MCF 10A (cell line): ENCODE results near the gene KASH5. TPM values are rescaled to one million over a fixed set of nuclear protein-coding genes. Genes with fewer than 3 reads are reported as not detected.

Experiments used
- BruUV-seq: library from RNA; stranded (reverse); fragments of 400-500 nt; replicated peaks from 2 replicates; lab custom pipeline; 2021; lab: Mats Ljungman, UMichigan
- CTCF ChIA-PET: fragments of 300-600 bp; sonication (Branson Sonifier 250); formaldehyde crosslinking; extraction: SDS; loops from one replicate; lab custom pipeline; 2021; ENCODE audit warnings: antibody characterized with exemption, inconsistent platforms; lab: Yijun Ruan, JAX
- POLR2A ChIA-PET: fragments of 300-600, 350-650 bp; sonication (Branson Sonifier 250); formaldehyde crosslinking; extraction: SDS; loops from one replicate; lab custom pipeline; 2020; ENCODE audit warnings: antibody characterized with exemption, inconsistent platforms; lab: Yijun Ruan, JAX
- DNase-seq: peaks from one replicate; pipeline ENCODE4 v3.0.0-alpha.2; 2018; ENCODE audit not compliant: unreplicated experiment
- H3K27ac Mint-ChIP-seq: one replicate; pipeline ENCODE4 v1.8.0; 2022; ENCODE audit warnings: mild to moderate bottlenecking, low read depth, mixed read lengths; ENCODE audit not compliant: unreplicated experiment
- H3K27me3 Mint-ChIP-seq: one replicate; pipeline ENCODE4 v1.8.0; 2022; ENCODE audit warnings: mixed read lengths; ENCODE audit not compliant: insufficient read depth, unreplicated experiment
- H3K36me3 Mint-ChIP-seq: one replicate; pipeline ENCODE4 v1.8.0; 2022; ENCODE audit warnings: mild to moderate bottlenecking, moderate library complexity, mixed read lengths; ENCODE audit not compliant: insufficient read depth, unreplicated experiment
- H3K4me1 Mint-ChIP-seq: one replicate; pipeline ENCODE4 v1.8.0; 2022; ENCODE audit warnings: mixed read lengths; ENCODE audit not compliant: insufficient read depth, unreplicated experiment
- H3K4me3 Mint-ChIP-seq: one replicate; pipeline ENCODE4 v1.8.0; 2022; ENCODE audit warnings: mild to moderate bottlenecking, moderate library complexity, mixed read lengths; ENCODE audit not compliant: unreplicated experiment
- H3K9me3 Mint-ChIP-seq: one replicate; pipeline ENCODE4 v1.8.0; 2022; ENCODE audit warnings: mixed read lengths; ENCODE audit not compliant: unreplicated experiment
- intact Hi-C: fragments of 100-400 bp; cut with micrococcal nuclease; formaldehyde crosslinking; loops from 2 replicates; pipeline ENCODE4 v1.14.1; 2022
- total RNA-seq: library from RNA; stranded (reverse); gene quantifications from 2 replicates; pipeline ENCODE4 v1.2.3, GENCODE V29; 2022
- TF ChIP-seq, protein P1 (sequence below): fragments of 200-600 bp; IDR thresholded peaks from one replicate; pipeline ENCODE4 v1.8.0; 2022; ENCODE audit warnings: antibody characterized with exemption, mild to moderate bottlenecking; ENCODE audit not compliant: unreplicated experiment

The KASH5 gene
- total RNA-seq, 1 experiment from 2014 or later, result not detected

DNA sequence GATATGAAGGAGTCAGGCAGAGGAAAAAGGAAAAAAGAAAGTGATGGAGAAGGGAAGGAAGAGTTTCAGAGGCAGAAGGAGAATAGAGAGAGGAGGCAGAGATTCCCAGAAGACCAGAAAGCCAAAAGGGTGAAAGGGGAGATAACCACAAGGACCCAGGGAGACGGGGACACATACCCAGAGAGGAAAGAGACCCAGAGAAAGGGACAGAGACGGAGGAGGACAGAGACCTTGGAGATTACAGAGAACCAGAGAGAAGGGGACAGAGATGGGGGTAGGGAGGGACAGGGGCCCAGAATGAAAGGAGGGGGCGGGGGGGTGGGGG lies 33.8 kb downstream of the KASH5 start:
- H3K4me3 Mint-ChIP-seq, result no peak overlapping the region
- H3K27ac Mint-ChIP-seq, result no peak overlapping the region
- no TSS peak for BruUV-seq
- no peaks in the 10 kb centered on the region for H3K9me3 Mint-ChIP-seq
- ChIA-PET POLR2A (no interaction called here), CTCF (no interaction called here)
- no peak for DNase-seq
- H3K36me3 Mint-ChIP-seq, result no peaks in the 10 kb centered on the region
- intact Hi-C loops, result no loop called here
- TF ChIP-seq, protein P1, sequence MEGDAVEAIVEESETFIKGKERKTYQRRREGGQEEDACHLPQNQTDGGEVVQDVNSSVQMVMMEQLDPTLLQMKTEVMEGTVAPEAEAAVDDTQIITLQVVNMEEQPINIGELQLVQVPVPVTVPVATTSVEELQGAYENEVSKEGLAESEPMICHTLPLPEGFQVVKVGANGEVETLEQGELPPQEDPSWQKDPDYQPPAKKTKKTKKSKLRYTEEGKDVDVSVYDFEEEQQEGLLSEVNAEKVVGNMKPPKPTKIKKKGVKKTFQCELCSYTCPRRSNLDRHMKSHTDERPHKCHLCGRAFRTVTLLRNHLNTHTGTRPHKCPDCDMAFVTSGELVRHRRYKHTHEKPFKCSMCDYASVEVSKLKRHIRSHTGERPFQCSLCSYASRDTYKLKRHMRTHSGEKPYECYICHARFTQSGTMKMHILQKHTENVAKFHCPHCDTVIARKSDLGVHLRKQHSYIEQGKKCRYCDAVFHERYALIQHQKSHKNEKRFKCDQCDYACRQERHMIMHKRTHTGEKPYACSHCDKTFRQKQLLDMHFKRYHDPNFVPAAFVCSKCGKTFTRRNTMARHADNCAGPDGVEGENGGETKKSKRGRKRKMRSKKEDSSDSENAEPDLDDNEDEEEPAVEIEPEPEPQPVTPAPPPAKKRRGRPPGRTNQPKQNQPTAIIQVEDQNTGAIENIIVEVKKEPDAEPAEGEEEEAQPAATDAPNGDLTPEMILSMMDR, result no peak
- peaks cover 22% of the 10 kb centered on the region for H3K4me1 Mint-ChIP-seq
- H3K27me3 Mint-ChIP-seq, result peaks cover 100% of the 10 kb centered on the region

DNA sequence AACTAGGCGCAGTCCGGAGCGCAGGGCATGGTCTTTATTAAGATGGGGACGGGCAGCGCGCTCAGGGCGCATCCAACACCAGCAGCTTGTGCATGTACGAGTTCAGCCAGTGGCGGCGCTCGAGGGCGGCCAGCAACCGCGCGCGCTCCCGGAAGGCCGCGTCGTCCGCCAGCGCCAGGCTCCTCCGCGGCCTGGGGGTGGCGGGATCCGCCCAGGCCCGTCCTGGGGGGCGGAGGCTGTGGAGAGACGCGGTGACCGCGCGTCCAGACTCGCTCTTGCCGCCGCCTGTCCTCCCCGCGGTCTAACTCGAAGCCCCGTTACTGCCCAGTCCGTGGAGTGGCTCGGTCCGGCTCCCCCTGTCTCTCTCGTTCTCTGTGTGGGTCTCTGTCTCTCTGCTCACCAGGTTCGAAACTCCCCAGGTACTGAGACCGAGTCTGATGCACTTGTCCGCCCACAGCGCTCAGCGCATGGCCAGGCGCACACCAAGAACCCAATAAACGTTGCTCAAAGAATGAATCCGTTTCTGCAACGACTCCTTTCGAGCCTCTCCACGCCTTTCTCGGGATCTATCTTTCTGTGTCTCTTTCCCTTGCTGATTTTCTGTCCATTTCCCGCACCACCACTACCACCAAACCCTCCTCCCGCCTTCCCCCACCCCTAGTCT lies 34.5 kb downstream of the KASH5 start:
- Mint-ChIP-seq H3K27ac (no peak overlapping the region), H3K36me3 (no peaks in the 10 kb centered on the region), H3K4me3 (no peak overlapping the region), H3K9me3 (no peaks in the 10 kb centered on the region), H3K27me3 (peaks cover 100% of the 10 kb centered on the region), H3K4me1 (peaks cover 22% of the 10 kb centered on the region)
- ChIA-PET CTCF (no interaction called here), POLR2A (no interaction called here)
- TF ChIP-seq, protein P1, result peak; percentile 13
- intact Hi-C loops, result no loop called here
- DNase-seq, result no peak
- no TSS peak for BruUV-seq

DNA sequence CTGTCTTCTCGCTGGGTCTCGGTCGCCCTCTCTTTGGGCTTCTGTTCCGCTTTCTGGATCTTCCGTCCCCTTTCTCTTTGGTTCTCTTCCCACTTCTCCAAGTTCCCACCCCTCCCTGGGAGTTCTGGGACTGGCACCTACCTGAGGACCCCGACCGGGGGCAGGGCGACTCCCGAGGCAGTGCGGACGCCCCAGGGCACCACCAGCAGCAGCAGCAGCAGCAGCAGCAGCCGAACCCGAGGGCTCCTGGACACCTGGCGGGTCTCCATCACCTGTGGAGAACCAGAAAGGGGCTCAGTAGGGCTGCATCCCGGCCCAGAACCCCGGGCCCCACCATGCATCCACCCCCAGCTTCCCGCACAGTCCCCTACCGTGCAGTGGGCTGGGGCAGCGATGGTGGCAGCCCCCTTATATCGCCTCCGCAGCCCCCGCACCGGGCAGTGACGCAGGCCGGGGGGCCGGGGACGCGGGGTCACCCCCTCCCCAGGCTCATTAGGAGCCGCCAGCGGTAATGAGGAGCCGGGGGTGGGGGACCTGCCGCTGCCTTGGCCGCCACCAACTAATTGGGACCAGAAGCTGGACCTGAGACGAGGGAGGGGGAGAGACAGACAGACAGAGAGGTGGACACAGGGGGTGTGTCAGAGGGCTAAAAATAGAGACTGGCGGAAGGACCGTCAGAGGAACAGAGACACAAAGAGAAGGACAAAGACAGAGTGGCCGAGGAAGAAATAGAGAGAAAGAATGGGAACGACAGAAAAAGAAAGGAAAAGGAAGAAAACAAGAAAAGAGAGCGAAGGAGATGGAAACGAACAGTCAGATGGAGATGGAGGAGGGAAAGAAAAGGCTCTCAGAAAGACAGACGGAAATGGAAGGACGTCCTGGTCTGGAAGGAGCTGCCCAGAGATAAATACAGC lies 35.3 kb downstream of the KASH5 start, which contains the start of gene PTH2:
PTH2 (minus strand) TSS at position 371 of the 914 bp plus-strand sequence; CDS start at position 269, 102 bp downstream.
- intact Hi-C loops, result no loop called here
- no TSS peak for BruUV-seq
- POLR2A ChIA-PET, result no interaction called here
- Mint-ChIP-seq H3K9me3 (no peaks in the 10 kb centered on the region), H3K36me3 (no peaks in the 10 kb centered on the region), H3K4me3 (no peak within 1 kb of the TSS), H3K27ac (no peak within 1 kb of the TSS), H3K4me1 (peaks cover 22% of the 10 kb centered on the region), H3K27me3 (peaks cover 95% of the 10 kb centered on the region)
- TF ChIP-seq, protein P1, result no peak
- CTCF ChIA-PET, result interaction anchor here (0.9 kb wide), 1 partner anchor 32 kb away, joined by 3 read pairs; no protein-coding TSS in a partner anchor
- no peak for DNase-seq

DNA sequence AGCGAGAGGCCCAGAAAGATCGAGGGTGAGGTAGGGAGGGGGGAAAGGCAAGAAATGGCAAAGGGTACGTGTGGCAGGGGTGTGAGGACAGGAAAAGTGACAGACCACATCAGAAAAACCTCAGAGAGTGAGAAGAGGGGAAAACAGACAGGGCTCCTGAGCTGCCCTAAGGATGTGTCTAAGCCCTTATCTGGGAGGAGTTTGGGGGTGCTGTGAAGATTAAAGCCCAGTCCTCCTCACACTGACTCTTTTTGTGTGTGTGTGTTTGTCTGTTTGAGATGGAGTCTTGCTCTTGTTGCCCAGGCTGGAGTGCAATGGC lies 35.9 kb downstream of the KASH5 start:
- ChIA-PET POLR2A (interaction anchor here (1.0 kb wide), 1 partner anchor 13 kb away, joined by 3 read pairs; no protein-coding TSS in a partner anchor), CTCF (interaction anchor here (0.6 to 0.9 kb wide), 2 partner anchors 33 to 139 kb away, joined by 3 read pairs; no protein-coding TSS in a partner anchor)
- Mint-ChIP-seq H3K9me3 (no peaks in the 10 kb centered on the region), H3K36me3 (no peaks in the 10 kb centered on the region), H3K4me1 (peaks cover 22% of the 10 kb centered on the region), H3K4me3 (no peak overlapping the region), H3K27me3 (peaks cover 89% of the 10 kb centered on the region), H3K27ac (no peak overlapping the region)
- no TSS peak for BruUV-seq
- TF ChIP-seq, protein P1, result no peak
- intact Hi-C loops, result no loop called here
- no peak for DNase-seq
